NCI-H446 treated with DMSO at 0.1 percent for 48 hours (cell line): ENCODE measurements around the gene KRT33B.
"Not testable (repeated sequence)": the region's sequence is repeated elsewhere in the genome, so short reads cannot be mapped to it uniquely, and the experiment has no call there.

Experiments used
- DNase-seq: peaks from one replicate; lab custom pipeline; 2025; lab: John Stamatoyannopoulos, UW

KRT33B gene

GRCh38 chr17:41369713-41370112 is at the start of gene KRT33B:
TSS of gene KRT33B (minus strand) at chr17:41369813. CDS start at chr17:41369750, 63 bp downstream.
- no peak for DNase-seq

GRCh38 chr17:41418116-41418860 is 48.7 kb upstream of the KRT33B start:
- no peak for DNase-seq

GRCh38 chr17:41417576-41418015 is 48.0 kb upstream of the KRT33B start:
- no peak for DNase-seq

GRCh38 chr17:41417127-41417526 is 47.5 kb upstream of the KRT33B start:
- DNase-seq, result no peak

- no peak for DNase-seq
Measured at GRCh38 chr17:41416479-41416878, 46.9 kb upstream of the KRT33B start.

GRCh38 chr17:41415833-41416335 is 46.3 kb upstream of the KRT33B start:
- DNase-seq, result no peak

GRCh38 chr17:41415411-41415810 is 45.8 kb upstream of the KRT33B start:
- no peak for DNase-seq

- DNase-seq, result no peak
Measured at GRCh38 chr17:41413982-41414381, 44.4 kb upstream of the KRT33B start.

- no peak for DNase-seq
Measured at GRCh38 chr17:41413353-41413957, 43.8 kb upstream of the KRT33B start.

GRCh38 chr17:41411072-41411840 is 41.6 kb upstream of the KRT33B start:
- DNase-seq, result no peak

- DNase-seq, result no peak
Measured at GRCh38 chr17:41407226-41407625, 37.6 kb upstream of the KRT33B start.

GRCh38 chr17:41406205-41406604 is 36.6 kb upstream of the KRT33B start:
- no peak for DNase-seq

GRCh38 chr17:41404024-41404671 is 34.5 kb upstream of the KRT33B start:
- no peak for DNase-seq

- no peak for DNase-seq
Measured at GRCh38 chr17:41403404-41404023, 33.9 kb upstream of the KRT33B start.

GRCh38 chr17:41402161-41402560 is 32.5 kb upstream of the KRT33B start:
- no peak for DNase-seq

- no peak for DNase-seq
Measured at GRCh38 chr17:41396996-41397660, 27.5 kb upstream of the KRT33B start, which contains the start of gene KRT31. TSS of gene KRT31 (minus strand) at chr17:41397608. CDS start at chr17:41397539, 69 bp downstream.

- no peak for DNase-seq
Measured at GRCh38 chr17:41396340-41396739, 26.7 kb upstream of the KRT33B start.

- DNase-seq, result no peak
Measured at GRCh38 chr17:41395611-41396010, 26.0 kb upstream of the KRT33B start.

GRCh38 chr17:41395044-41395443 is 25.4 kb upstream of the KRT33B start:
- not testable (repeated sequence) for DNase-seq

GRCh38 chr17:41394254-41394996 is 24.8 kb upstream of the KRT33B start:
- no peak for DNase-seq
